Muscle of arm (tissue), 12 donors: ENCODE results near the gene WWC2. TPM values are rescaled to one million over a fixed set of nuclear protein-coding genes. Genes with fewer than 3 reads are reported as not detected.

Experiments used
- DNase-seq: peaks from one replicate; pipeline ENCODE4 v3.0.0-alpha.2; 2013
- polyA plus RNA-seq, 12 donors: library from polyadenylated mRNA; unstranded; fragments of 120-200 nt; gene quantifications; one replicate each; pipeline ENCODE4 v1.2.1, GENCODE V29; 2013; ENCODE audit not compliant: insufficient read length in 12 of 12

The WWC2 gene
- polyA plus RNA-seq, 12 donors: 17.4 to 36.9 (median 21.4) TPM; not detected in 1

GRCh38 chr4:183254162-183254561 is 155.1 kb downstream of the WWC2 start:
- no peak for DNase-seq

GRCh38 chr4:183255487-183255886 is 156.4 kb downstream of the WWC2 start:
- DNase-seq: no peak

GRCh38 chr4:183256343-183256742 is 157.3 kb downstream of the WWC2 start:
- DNase-seq: no peak

- DNase-seq: peak; percentile 38
Measured at GRCh38 chr4:183256756-183257385, 157.8 kb downstream of the WWC2 start.

- no peak for DNase-seq
Measured at GRCh38 chr4:183257808-183258207, 158.8 kb downstream of the WWC2 start.

GRCh38 chr4:183260491-183261151 is 161.6 kb downstream of the WWC2 start:
- no peak for DNase-seq

GRCh38 chr4:183261953-183262775 is 163.1 kb downstream of the WWC2 start:
- peak; percentile 70 for DNase-seq

GRCh38 chr4:183262776-183263100 is 163.7 kb downstream of the WWC2 start:
- DNase-seq: no peak

- no peak for DNase-seq
Measured at GRCh38 chr4:183263787-183264386, 164.8 kb downstream of the WWC2 start.

GRCh38 chr4:183264614-183265013 is 165.6 kb downstream of the WWC2 start:
- DNase-seq: no peak

GRCh38 chr4:183266371-183266770 is 167.3 kb downstream of the WWC2 start:
- no peak for DNase-seq

- DNase-seq: no peak
Measured at GRCh38 chr4:183268556-183268955, 169.5 kb downstream of the WWC2 start.

GRCh38 chr4:183272384-183272783 is 173.3 kb downstream of the WWC2 start:
- no peak for DNase-seq

- no peak for DNase-seq
Measured at GRCh38 chr4:183276106-183276505, 177.0 kb downstream of the WWC2 start.

GRCh38 chr4:183284258-183284785 is 185.3 kb downstream of the WWC2 start:
- DNase-seq: no peak

- no peak for DNase-seq
Measured at GRCh38 chr4:183284965-183285364, 185.9 kb downstream of the WWC2 start.

GRCh38 chr4:183285886-183286285 is 186.8 kb downstream of the WWC2 start:
- DNase-seq: no peak

- no peak for DNase-seq
Measured at GRCh38 chr4:183286590-183287308, 187.7 kb downstream of the WWC2 start.

- no peak for DNase-seq
Measured at GRCh38 chr4:183287309-183287659, 188.2 kb downstream of the WWC2 start.

GRCh38 chr4:183287677-183288076 is 188.6 kb downstream of the WWC2 start:
- no peak for DNase-seq

- DNase-seq: no peak
Measured at GRCh38 chr4:183288955-183289354, 189.9 kb downstream of the WWC2 start.

- no peak for DNase-seq
Measured at GRCh38 chr4:183289688-183290087, 190.6 kb downstream of the WWC2 start.
